HEK293T (cell line): ENCODE measurements around the gene CAMK1D.
"Not testable (repeated sequence)": the region's sequence is repeated elsewhere in the genome, so short reads cannot be mapped to it uniquely, and the experiment has no call there.

Experiments
- CTCF ChIA-PET: fragments of 350-600 bp; formaldehyde crosslinking; extraction: SDS; loops from one replicate; lab custom pipeline; 2021; ENCODE audit warnings: antibody characterized with exemption, inconsistent platforms; lab: Yijun Ruan, JAX
- POLR2A ChIA-PET: fragments of 350-600 bp; formaldehyde crosslinking; extraction: SDS; loops from one replicate; lab custom pipeline; 2020; ENCODE audit warnings: antibody characterized with exemption, inconsistent platforms; lab: Yijun Ruan, JAX
- DNase-seq: peaks from one replicate; pipeline ENCODE4 v3.0.0; 2012; ENCODE audit warnings: mixed read lengths; ENCODE audit errors: extremely low spot score
- ARNT ChIP-seq: fragments of 450-650 bp; IDR thresholded peaks from 2 replicates; pipeline ENCODE4 v1.6.1; 2017; ENCODE audit warnings: mild to moderate bottlenecking
- BHLHE40 ChIP-seq: fragments of 450-650 bp; IDR thresholded peaks from 2 replicates; pipeline ENCODE4 v1.6.1; 2016; ENCODE audit warnings: mild to moderate bottlenecking, moderate library complexity, borderline replicate concordance
- CTBP1 ChIP-seq: fragments of 450-650 bp; IDR thresholded peaks from 2 replicates; pipeline ENCODE4 v1.6.1; 2016; ENCODE audit warnings: borderline replicate concordance
- ELF4 ChIP-seq: fragments of 450-650 bp; IDR thresholded peaks from 2 replicates; pipeline ENCODE4 v1.6.1; 2017; ENCODE audit warnings: antibody characterized with exemption
- FOXA1 ChIP-seq: fragments of 450-650 bp; IDR thresholded peaks from 2 replicates; pipeline ENCODE4 v1.6.1; 2016; ENCODE audit warnings: mild to moderate bottlenecking
- FOXK2 ChIP-seq: fragments of 450-650 bp; IDR thresholded peaks from 2 replicates; pipeline ENCODE4 v1.6.1; 2016; ENCODE audit warnings: mild to moderate bottlenecking
- FOXM1 ChIP-seq: fragments of 450-650 bp; IDR thresholded peaks from 2 replicates; pipeline ENCODE4 v1.6.1; 2017; ENCODE audit warnings: mild to moderate bottlenecking, borderline replicate concordance
- HDGF ChIP-seq: fragments of 450-650 bp; IDR thresholded peaks from 2 replicates; pipeline ENCODE4 v1.6.1; 2017; ENCODE audit warnings: antibody characterized with exemption, borderline replicate concordance
- L3MBTL2 ChIP-seq: fragments of 450-650 bp; conservative IDR thresholded peaks from 2 replicates; pipeline ENCODE4 v1.6.1; 2016; ENCODE audit warnings: mild to moderate bottlenecking
- LEF1 ChIP-seq: fragments of 450-650 bp; IDR thresholded peaks from 2 replicates; pipeline ENCODE4 v1.6.1; 2017; ENCODE audit warnings: mild to moderate bottlenecking, borderline replicate concordance
- NFRKB ChIP-seq: fragments of 450-650 bp; IDR thresholded peaks from 2 replicates; pipeline ENCODE4 v1.6.1; 2016; ENCODE audit warnings: mild to moderate bottlenecking, moderate library complexity
- SP1 ChIP-seq: fragments of 450-650 bp; IDR thresholded peaks from 2 replicates; pipeline ENCODE4 v1.6.1; 2017
- SUZ12 ChIP-seq: fragments of 450-650 bp; IDR thresholded peaks from 2 replicates; pipeline ENCODE4 v1.6.1; 2016; ENCODE audit warnings: mild to moderate bottlenecking
- TARDBP ChIP-seq: fragments of 450-650 bp; IDR thresholded peaks from 2 replicates; pipeline ENCODE4 v1.6.1; 2016
- ZNF384 ChIP-seq: fragments of 450-650 bp; IDR thresholded peaks from 2 replicates; pipeline ENCODE4 v1.6.1; 2016
- TF ChIP-seq, protein P1 (sequence below): fragments of 450-650 bp; IDR thresholded peaks from 2 replicates; pipeline ENCODE4 v1.6.1; 2016

The CAMK1D gene

DNA sequence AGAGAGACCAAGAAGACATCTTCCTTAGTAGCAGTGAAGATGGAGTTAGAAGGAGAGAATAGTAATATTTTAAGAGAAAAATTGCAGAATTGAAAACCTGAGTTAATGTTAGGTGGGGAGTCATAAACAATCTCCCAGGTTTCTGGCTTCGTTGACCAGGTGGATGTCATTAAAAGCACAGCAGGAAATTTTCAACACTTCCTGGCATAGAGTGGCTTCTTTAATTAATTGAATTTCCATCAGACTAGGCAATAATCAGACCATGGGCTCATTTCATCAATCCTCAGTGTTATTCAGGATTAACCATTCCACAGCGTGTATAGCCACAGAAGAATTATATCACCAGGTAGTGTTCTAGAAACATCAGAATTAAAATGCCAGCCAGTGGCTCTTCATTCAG lies 383.9 kb downstream of the CAMK1D start:
- ChIA-PET POLR2A (no interaction called here), CTCF (interaction anchor here (1.2 kb wide), 1 partner anchor 74 kb away, joined by 4 read pairs; no protein-coding TSS in a partner anchor)
- DNase-seq: no peak
- TF ChIP-seq FOXA1 (no peak), ZNF384 (no peak), CTBP1 (no peak), FOXK2 (no peak), SP1 (no peak), L3MBTL2 (no peak), LEF1 (no peak), TARDBP (no peak), HDGF (no peak), FOXM1 (no peak), BHLHE40 (no peak), ARNT (no peak), SUZ12 (no peak), ELF4 (no peak)
- TF ChIP-seq, protein P1, sequence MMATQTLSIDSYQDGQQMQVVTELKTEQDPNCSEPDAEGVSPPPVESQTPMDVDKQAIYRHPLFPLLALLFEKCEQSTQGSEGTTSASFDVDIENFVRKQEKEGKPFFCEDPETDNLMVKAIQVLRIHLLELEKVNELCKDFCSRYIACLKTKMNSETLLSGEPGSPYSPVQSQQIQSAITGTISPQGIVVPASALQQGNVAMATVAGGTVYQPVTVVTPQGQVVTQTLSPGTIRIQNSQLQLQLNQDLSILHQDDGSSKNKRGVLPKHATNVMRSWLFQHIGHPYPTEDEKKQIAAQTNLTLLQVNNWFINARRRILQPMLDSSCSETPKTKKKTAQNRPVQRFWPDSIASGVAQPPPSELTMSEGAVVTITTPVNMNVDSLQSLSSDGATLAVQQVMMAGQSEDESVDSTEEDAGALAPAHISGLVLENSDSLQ: no peak

DNA sequence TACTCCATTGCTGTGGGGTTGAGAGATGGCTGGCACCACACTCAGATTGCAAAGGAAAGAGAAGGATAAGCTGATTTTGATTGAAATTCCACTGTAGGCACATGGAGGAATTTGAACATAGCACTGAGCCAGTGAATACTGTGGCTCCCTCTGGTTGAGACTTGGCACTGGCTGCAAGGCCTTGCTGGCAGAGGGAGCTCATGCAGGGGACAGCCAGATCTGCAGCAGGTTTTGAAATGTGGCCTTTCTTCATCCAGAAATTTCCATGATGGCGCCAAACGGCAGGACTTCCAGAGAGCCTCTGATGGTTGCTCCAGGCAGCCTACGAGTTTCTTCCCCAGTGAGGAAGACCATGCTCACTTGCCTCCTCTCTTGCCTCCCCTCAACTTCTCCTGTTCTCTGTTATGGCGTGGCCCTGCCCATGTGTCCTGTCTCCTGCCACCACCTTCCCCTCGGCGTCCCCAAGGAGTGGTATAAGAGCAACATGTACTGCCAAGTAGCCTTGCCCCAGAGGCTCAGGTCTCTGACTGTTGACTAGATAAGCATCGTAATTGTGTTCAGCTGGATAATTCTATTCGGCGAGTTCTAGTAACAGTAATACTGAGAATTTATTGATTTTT lies 386.6 kb downstream of the CAMK1D start:
- POLR2A ChIA-PET: no interaction called here
- no peak for DNase-seq
- TF ChIP-seq ZNF384: no peak
- no peak for TF ChIP-seq SUZ12
- TF ChIP-seq TARDBP: no peak
- no peak for TF ChIP-seq FOXK2
- TF ChIP-seq SP1: no peak
- TF ChIP-seq FOXM1: no peak
- TF ChIP-seq, protein P1: no peak
- TF ChIP-seq L3MBTL2: no peak
- no peak for TF ChIP-seq ELF4
- TF ChIP-seq FOXA1: no peak
- no peak for TF ChIP-seq ARNT
- no peak for TF ChIP-seq NFRKB
- no peak for TF ChIP-seq LEF1
- no peak for TF ChIP-seq HDGF
- no peak for TF ChIP-seq CTBP1
- no peak for TF ChIP-seq BHLHE40
- CTCF ChIA-PET: no interaction called here

DNA sequence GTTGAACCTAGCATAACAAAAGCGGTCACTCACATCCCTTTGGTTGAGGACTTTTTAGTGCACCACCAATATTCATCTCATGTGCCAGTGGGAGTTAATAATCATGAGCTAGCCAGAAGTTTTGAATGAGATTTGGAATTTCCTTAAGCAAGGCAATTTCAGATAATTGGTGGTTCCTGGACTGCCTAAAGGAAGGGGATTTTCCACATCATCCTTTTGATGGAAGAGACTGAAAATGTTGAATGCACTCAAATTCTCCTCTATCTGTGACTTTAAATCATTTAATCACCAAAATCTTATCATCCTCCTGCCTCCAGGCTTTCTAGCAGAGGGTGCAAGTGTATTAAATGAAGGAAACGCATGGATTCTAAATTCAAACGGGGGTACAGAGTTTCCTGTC lies 391.5 kb downstream of the CAMK1D start:
- no peak for TF ChIP-seq CTBP1
- no peak for TF ChIP-seq ZNF384
- no peak for TF ChIP-seq NFRKB
- no peak for TF ChIP-seq ARNT
- TF ChIP-seq ELF4: no peak
- no peak for TF ChIP-seq LEF1
- TF ChIP-seq SUZ12: no peak
- TF ChIP-seq FOXM1: no peak
- TF ChIP-seq, protein P1: no peak
- TF ChIP-seq L3MBTL2: no peak
- TF ChIP-seq FOXA1: no peak
- TF ChIP-seq BHLHE40: no peak
- no peak for TF ChIP-seq HDGF
- no peak for TF ChIP-seq FOXK2
- no peak for TF ChIP-seq SP1
- no peak for TF ChIP-seq TARDBP
- CTCF ChIA-PET: no interaction called here
- no peak for DNase-seq
- POLR2A ChIA-PET: no interaction called here

DNA sequence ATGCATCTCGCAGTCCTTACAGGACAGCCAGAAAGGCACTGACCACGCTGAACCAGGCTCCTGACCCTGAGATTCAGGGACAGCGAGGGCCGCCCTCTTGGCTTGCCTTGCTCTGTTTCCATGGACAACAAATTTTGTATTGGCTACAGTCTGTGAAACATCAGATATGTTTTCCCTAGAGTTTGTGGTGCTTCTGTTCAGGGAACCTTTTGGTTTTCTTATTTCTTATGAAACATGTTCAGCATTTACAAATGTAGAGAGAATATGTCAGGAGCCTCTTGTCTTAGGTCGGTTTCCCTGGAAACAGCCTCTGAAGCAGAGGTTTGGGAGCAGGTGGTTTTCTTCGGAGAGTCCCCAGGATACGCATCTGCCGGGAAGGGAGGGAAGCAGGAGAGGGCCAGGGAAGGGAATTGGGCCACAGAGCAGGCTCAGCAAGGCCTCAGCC lies 392.0 kb downstream of the CAMK1D start:
- ChIA-PET CTCF (no interaction called here), POLR2A (no interaction called here)
- no peak for TF ChIP-seq SP1
- TF ChIP-seq LEF1: no peak
- TF ChIP-seq ELF4: no peak
- no peak for TF ChIP-seq ZNF384
- no peak for DNase-seq

DNA sequence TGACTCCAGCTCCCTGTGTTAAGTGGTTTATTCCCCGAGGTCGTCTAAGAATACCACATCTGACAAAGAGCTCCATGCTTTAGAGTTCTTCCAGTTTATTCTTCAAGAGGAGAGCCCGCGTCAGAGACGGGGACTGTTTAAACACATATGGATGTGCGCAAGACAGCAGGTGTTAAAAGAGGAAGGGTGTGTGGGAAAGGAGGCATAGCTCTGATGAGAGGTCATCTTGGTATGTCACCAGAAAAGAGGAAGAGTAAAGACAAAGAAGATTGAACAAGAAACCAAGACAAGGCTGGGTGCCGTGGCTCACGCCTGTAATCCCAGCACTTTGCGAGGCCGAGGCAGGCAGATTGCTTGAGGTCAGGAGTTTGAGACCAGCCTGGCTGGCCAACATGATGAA lies 393.4 kb downstream of the CAMK1D start:
- ChIA-PET POLR2A (no interaction called here), CTCF (interaction anchor here (1.3 kb wide), 1 partner anchor 12 kb away, joined by 4 read pairs; no protein-coding TSS in a partner anchor)
- DNase-seq: no peak
- TF ChIP-seq FOXA1 (no peak), NFRKB (no peak), BHLHE40 (no peak), CTBP1 (no peak), ELF4 (no peak), TARDBP (no peak), SP1 (no peak), FOXM1 (no peak), SUZ12 (no peak), ARNT (no peak), ZNF384 (no peak), LEF1 (no peak), FOXK2 (no peak), HDGF (no peak), L3MBTL2 (no peak)
- TF ChIP-seq, protein P1: no peak

DNA sequence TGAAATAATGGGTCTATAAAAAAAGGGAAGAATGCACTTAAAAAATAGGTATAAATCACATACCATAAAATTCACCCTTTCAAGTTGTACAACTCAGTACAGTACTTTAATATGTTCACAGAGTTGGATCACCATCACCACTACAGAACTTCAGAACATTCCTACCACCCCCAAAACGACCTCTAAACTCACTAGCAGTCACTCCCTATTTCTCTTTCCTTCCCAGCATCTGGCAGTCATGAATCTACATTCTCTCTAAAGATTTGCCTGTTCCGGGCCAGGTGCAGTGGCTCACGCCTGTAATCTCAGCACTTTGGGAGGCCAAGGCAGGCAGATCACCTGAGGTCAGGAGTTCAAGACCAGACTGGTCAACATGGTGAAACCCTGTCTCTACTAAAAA lies 394.1 kb downstream of the CAMK1D start:
- DNase-seq, POLR2A ChIA-PET: not testable (repeated sequence)
- CTCF ChIA-PET: interaction anchor here (1.3 kb wide), 1 partner anchor 12 kb away, joined by 4 read pairs; no protein-coding TSS in a partner anchor
